8988T (cell line): ENCODE measurements around the gene PSG1.
"Not testable (repeated sequence)": the region's sequence is repeated elsewhere in the genome, so short reads cannot be mapped to it uniquely, and the experiment has no call there.

ENCODE experiments used
- DNase-seq: peaks from one replicate; pipeline ENCODE4 v3.0.0; 2011

PSG1 gene

GRCh38 chr19:42879613-42880012, at the start of gene PSG1:
Gene PSG1, minus strand, starts transcription at chr19:42879713. Its CDS starts 132 bp downstream, at chr19:42879581.
- no peak for DNase-seq

DNA sequence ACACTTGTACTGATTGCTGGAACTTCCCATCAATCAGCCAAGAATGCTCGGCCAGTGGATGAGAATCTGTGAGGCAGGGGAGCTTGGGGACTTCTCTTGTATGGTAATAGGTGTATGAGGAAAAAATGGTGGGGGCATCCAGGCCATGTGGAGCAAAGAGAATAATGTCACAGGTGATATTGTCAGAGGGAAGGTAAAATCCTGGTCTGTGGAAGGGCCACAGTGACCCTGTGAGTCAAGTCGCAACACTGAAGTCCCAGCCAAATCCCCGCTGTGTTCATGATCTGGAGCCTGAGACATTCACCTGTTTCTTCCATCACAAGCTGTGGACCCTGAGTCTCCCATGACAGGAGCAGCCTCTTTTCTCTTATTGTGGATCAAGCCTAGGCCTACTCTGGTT, 49.4 kb upstream of the PSG1 start:
- DNase-seq, result no peak

DNA sequence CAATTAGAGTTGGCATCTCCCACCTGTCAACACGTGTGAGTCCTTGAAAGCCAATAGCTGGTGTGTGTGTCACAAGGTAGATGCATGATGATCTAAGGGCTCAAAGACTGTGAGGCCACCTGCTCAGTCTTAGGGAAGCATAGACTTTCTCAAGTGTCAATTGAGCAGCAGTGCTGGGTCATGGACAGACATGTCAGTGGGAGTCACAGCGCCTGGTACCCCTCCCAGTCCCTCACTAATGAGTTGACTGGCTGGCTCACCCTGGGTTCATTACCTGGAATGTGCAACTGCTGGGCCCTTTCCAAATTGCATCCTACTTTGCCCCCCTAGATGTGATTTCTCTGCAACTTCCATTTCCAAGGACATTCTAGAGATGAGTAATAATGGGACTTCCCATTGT, 47.3 kb upstream of the PSG1 start:
- DNase-seq, result no peak

GRCh38 chr19:42923106-42923505, 43.6 kb upstream of the PSG1 start:
- not testable (repeated sequence) for DNase-seq

DNA sequence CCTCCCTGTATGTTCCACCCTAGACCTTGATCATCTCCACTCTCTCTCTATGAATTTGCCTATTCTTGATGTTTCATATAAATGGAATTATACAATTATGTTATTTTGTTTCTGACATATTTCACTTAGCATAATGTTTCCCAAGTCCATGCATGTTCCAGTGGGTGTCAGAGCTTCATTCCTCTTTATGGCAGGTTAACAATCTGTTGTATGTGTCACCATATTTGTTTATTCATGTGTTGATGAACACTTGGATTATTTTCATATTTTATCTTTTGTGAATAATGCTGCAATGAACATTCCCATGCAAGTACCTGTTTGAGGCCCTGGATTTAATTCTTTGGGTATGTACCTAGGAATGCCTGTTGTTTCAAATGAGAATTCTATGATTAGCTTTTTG, 41.5 kb upstream of the PSG1 start:
- DNase-seq, result not testable (repeated sequence)

DNA sequence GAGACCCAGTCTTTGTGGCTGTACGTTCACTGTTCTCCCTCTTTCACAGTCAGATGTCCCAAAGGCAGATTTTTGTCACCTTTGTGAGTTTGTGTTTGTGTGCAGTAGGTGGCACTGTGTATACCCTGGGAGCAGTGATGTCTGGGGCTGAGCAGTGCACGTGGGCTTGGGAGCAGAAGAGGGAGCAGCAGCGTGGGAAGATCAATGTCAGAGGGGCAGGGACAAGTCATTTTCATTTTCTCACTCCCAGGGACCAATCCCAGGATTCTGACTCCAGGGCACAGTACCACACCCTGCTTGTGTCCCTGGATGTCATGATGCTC, 40.2 kb upstream of the PSG1 start:
- DNase-seq, result no peak

DNA sequence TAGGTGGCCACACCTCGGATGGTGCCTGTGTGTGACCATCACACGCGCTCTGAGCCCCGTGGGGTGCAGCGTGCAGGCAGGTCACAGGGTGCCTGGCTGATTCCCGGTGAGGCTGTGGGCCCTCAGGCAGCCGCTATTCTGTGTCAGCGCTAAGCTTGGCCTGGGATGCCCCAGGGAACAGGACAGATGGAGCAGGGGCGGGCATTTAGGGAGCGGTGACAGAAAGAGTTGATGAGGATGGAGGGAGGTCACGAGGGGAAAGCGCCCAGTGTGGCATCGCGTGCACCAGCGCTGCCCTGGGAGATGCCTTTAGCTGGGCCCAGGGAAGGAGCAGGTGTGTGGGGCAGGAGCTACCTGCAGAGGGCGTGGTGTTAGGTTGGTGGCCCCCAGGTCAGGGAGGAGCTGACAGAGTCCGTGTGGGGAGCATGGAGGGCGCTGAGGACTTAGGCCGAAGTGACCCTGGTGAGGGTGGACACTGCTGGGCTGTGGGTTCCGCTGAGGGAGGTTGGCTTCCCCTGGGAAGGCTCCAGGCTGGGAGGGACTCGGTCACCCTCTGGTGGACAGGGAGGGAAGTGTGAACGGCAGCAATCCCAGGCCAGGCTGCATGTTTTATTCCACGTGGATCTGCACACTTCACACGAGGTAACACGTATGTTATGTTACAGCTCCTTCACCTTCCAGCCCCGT, 39.7 kb upstream of the PSG1 start:
- not testable (repeated sequence) for DNase-seq

DNA sequence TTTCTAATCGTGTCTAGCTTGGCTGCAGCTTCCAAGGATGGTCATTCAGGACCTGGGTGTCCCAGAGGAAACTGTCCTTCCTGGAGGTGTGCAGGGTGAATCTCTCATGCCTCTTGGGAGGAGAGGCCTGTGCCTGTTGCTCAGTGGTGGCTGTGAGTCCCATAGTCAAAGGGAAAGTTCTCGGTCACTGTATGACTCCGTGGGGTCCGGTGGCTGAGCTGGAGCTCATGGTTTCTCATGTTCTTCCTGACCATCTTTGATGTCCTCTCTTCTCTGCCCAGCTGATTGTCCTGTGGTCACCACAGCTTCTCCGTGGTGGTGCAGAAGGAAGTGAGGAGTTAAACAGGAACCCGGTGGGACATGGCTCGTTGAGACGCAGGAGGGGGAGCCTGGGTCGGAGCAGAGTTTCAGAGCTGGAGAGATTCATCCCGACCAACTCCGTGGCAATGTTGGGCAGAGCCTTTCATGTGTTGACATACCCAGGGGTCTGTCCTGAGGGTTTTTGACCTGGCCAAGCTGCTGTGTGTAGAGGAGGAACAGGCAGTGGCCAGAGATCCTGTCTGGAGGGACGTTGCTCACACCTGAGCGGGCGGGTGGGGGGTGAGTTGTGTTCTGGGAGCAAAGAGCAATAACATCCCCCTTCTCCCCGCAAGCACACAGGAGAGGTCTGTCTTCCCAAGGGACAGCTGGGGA, 39.0 kb upstream of the PSG1 start:
- not testable (repeated sequence) for DNase-seq

DNA sequence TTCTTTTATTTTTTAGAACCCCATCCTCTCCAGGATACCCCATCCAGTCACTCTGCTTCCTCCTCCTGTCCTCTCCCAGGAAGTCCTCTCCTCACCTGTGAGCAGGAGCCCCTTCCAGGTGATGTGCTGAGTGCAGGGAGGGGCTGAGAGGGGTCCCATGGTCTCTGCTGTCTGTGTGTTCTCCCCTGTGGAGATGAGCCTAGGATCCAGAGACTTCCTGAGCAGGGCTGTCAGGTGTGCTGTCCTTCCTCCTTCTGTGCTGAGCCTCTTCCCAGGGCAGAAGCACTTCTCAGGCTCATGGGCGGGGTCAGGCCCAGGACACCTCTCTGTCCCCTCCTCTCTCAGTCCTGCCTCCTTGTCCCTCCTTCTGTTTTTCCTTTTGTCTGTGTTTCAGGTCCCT, 38.1 kb upstream of the PSG1 start, which contains the start of gene PSG6:
PSG6 (minus strand) TSS at position 261 of the 400 bp plus-strand sequence; CDS start at position 159, 102 bp downstream.
- DNase-seq, result not testable (repeated sequence)

DNA sequence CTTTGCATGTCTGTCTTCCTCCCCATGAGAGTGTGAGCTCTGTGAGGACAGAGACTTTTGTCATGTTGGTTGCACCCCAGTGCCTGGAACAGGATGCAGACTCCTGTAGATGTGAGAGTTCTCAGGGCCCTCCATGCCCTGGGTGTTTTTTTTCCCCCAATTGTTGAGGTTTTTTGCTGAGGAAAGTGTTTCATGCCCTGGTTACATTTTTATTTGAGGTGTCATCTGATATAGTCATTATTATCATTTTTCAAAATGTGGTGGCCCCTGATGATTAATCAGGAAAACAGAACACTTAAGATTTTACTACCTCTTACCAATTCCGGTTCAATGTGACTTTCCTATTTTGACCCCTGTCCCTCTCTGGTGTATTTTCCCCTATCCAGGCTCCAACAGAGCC, 37.4 kb upstream of the PSG1 start:
- not testable (repeated sequence) for DNase-seq

DNA sequence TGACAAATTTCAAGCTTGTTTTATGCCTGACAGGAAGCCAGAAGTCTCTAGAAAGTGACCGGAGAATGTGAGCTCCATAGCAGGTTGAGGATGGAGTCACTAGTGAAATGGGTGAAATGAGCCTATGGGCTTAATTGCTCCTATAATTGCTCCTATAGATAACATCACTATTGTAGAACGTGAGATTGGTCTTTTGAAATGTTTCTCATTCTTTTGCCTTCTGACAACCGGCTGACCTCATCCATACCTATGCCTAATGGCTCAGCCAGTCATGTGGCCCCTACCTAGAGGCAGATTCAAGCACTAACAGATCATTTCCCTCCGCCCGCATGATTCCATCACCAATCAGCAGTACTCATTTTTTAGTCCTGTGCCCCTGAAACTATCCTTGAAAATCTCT, 34.0 kb upstream of the PSG1 start:
- DNase-seq, result not testable (repeated sequence)

DNA sequence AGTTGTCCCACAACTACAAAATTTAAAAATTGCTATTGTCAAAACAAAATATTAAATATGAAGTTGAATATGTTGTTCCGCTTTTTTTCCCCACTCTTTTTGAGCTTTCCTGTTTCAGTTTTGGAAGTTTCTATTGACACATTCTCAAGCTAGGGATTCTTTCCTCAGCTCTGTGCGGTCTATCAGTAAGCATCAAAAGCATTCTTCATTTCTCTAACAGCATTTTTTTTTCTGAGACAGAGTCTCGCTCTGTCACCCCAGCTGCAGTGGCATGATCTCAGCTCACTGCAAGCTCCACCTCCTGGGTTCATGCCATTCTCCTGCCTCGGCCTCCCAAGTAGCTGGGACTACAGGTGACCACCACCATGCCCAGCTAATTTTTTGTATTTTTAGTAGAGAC, 33.4 kb upstream of the PSG1 start:
- not testable (repeated sequence) for DNase-seq

GRCh38 chr19:42911731-42912130, 32.2 kb upstream of the PSG1 start:
- not testable (repeated sequence) for DNase-seq

- not testable (repeated sequence) for DNase-seq
Observed at GRCh38 chr19:42906162-42906561, 26.6 kb upstream of the PSG1 start.

GRCh38 chr19:42900561-42900960, 21.0 kb upstream of the PSG1 start:
- DNase-seq, result not testable (repeated sequence)

- DNase-seq, result not testable (repeated sequence)
Observed at GRCh38 chr19:42899674-42900073, 20.2 kb upstream of the PSG1 start.

DNA sequence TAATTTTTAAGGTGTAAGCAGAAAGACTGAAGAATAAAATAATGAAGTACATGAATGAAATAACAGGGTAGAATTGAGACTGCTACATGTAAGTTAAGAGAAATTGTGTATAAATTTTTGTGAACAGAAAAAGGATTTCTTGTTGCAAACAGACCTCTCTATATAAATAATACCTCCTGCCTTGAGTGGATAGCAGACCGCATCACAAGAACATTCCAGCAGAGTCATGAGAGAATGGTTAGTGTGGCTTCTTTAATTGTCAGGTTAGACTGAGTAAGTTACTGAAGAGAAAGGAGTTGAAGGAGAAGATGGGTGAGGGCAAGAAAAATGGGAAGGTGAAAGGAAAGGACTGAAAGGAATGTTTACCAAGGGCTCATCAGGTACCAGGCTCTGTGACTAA, 19.6 kb upstream of the PSG1 start:
- not testable (repeated sequence) for DNase-seq

DNA sequence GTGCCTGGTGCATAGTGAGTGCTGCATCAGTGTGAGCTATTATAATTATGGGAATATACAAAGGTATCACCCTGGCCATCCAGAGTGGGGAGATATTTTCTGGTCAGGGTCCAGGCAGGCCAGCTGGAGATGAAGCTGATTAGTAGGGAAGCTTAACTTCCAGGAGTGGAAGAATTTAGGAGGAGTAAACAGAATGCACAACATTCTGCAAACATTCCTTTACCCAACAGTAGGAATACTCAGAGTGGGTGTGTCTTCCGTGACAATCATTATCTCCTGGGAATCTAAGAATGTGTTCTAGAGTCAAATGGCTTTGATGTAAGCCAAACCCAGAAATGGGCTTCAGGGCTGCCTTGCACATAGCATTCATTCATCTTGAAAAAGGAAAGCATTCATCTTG, 19.1 kb upstream of the PSG1 start:
- DNase-seq, result not testable (repeated sequence)

DNA sequence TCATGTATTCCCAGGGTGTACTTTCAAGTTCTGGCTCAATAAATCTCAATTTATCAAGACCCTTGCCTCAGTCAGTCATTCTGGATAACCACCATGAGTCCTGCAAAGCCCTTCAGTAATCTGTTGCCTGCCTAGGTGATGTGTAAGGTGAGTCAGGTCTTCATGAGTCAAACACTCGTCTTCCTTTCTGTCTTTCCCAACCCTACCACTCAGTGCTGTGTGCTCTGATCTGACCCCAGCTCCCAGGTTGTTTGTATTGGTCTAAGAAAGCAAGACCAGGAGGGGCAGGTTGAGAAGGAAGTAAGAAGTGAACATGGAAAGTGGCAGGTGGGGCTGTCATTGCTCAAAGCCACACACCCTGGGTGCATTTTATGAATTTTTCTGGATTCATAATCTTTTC, 18.2 kb upstream of the PSG1 start:
- DNase-seq, result not testable (repeated sequence)

GRCh38 chr19:42890446-42890845, 10.9 kb upstream of the PSG1 start:
- not testable (repeated sequence) for DNase-seq

GRCh38 chr19:42887876-42888445, 8.4 kb upstream of the PSG1 start:
- not testable (repeated sequence) for DNase-seq

DNA sequence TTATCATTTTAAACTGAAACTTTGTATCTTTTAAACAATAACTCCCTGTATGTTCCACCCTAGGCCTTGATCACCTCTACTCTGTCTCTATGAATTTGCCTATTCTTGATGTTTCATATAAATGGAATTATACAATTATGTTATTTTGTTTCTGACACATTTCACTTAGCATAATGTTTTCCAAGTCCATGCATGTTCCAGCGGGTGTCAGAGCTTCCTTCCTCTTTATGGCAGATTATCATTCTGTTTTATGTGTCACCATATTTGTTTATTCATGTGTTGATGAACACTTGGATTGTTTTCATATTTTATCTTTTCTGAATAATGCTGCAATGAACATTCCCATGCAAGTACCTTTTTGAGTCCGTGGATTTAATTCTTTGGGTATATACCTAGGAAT, 3.2 kb upstream of the PSG1 start:
- DNase-seq, result not testable (repeated sequence)

GRCh38 chr19:42882010-42882409, 2.5 kb upstream of the PSG1 start:
- DNase-seq, result not testable (repeated sequence)

DNA sequence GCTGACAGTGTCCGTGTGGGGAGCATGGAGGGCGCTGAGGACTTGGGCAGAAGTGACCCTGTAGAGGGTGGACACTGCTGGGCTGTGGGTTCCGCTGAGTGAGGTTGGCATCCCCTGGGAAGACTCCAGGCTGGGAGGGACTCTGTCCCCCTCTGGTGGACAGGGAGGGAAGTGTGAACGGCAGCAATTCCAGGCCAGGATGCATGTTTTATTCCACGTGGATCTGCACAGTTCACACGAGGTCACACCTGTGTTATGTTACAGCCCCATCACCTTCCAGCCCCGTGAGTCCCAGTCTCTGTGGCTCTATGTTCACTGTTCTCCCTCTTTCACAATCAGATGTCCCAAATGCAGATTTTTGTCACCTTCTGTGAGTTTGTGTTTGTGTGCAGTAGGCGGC, 1.8 kb upstream of the PSG1 start:
- not testable (repeated sequence) for DNase-seq
